DOHH2 (cell line): ENCODE measurements around the gene DHX40.

ENCODE experiments used
- H3F3A ChIP-seq: fragments of 200-600 bp; sonication (generic), shearing (Covaris generic); 2 replicates; pipeline ENCODE4 v1.6.0; 2016; ENCODE audit warnings: antibody characterized with exemption, mild to moderate bottlenecking; ENCODE audit not compliant: control insufficient read depth, insufficient read depth
- H3K27ac ChIP-seq: fragments of 200-600 bp; sonication (generic); 2 replicates; pipeline ENCODE4 v1.5.1; 2014; ENCODE audit warnings: low read depth, mild to moderate bottlenecking, low read length, moderate library complexity
- H3K27me3 ChIP-seq: fragments of 200-600 bp; sonication (generic); 2 replicates; pipeline ENCODE4 v1.6.1; 2014; ENCODE audit warnings: mild to moderate bottlenecking, low read length, mixed read lengths; ENCODE audit not compliant: control insufficient read depth
- H3K36me3 ChIP-seq: fragments of 200-600 bp; sonication (generic); 2 replicates; pipeline ENCODE4 v1.6.1; 2014; ENCODE audit warnings: mild to moderate bottlenecking, low read length, moderate library complexity, mixed read lengths; ENCODE audit not compliant: control insufficient read depth
- H3K4me1 ChIP-seq: fragments of 200-600 bp; sonication (generic); 2 replicates; pipeline ENCODE4 v1.6.1; 2014; ENCODE audit warnings: mild to moderate bottlenecking, low read length, mixed read lengths; ENCODE audit not compliant: control insufficient read depth
- H3K4me2 ChIP-seq: fragments of 200-600 bp; sonication (generic); 2 replicates; pipeline ENCODE4 v1.6.0; 2014; ENCODE audit warnings: mild to moderate bottlenecking, low read length, moderate library complexity
- H3K4me3 ChIP-seq: fragments of 200-600 bp; sonication (generic); 2 replicates; pipeline ENCODE4 v1.5.1; 2014; ENCODE audit warnings: mild to moderate bottlenecking, low read length, mixed read lengths
- H3K79me2 ChIP-seq: fragments of 200-600 bp; sonication (generic); 2 replicates; pipeline ENCODE4 v1.6.1; 2014; ENCODE audit warnings: mild to moderate bottlenecking, low read length, mixed read lengths; ENCODE audit not compliant: control insufficient read depth
- H3K9me2 ChIP-seq: fragments of 200-600 bp; sonication (generic); replicated peaks from 2 replicates; pipeline ENCODE4 v1.6.1; 2014; ENCODE audit warnings: mild to moderate bottlenecking, low read length, mixed read lengths; ENCODE audit not compliant: control insufficient read depth
- H3K9me3 ChIP-seq: fragments of 200-600 bp; sonication (generic); 2 replicates; pipeline ENCODE4 v1.6.1; 2014; ENCODE audit warnings: antibody characterized with exemption, low read length, mixed read lengths; ENCODE audit not compliant: control insufficient read depth, insufficient read depth
- H4K20me1 ChIP-seq: fragments of 200-600 bp; sonication (generic); 2 replicates; pipeline ENCODE4 v1.6.0; 2014; ENCODE audit warnings: low read depth, mild to moderate bottlenecking, antibody characterized with exemption, low read length, moderate library complexity; ENCODE audit not compliant: control insufficient read depth, insufficient read depth
- CTCF ChIP-seq: fragments of 200-600 bp; sonication (generic); IDR thresholded peaks from one replicate; pipeline ENCODE4 v1.5.1; 2014; ENCODE audit warnings: antibody characterized with exemption, mild to moderate bottlenecking, low read depth, low read length; ENCODE audit not compliant: poor library complexity, severe bottlenecking
- EZH2phosphoT487 ChIP-seq: fragments of 200-600 bp; sonication (generic); IDR thresholded peaks from 2 replicates; pipeline ENCODE4 v1.6.1; 2017; ENCODE audit warnings: borderline replicate concordance, mild to moderate bottlenecking, antibody characterized with exemption, low read length, moderate library complexity, mixed read lengths

Gene DHX40

GRCh38 chr17:59633658-59634359, 68.4 kb downstream of the DHX40 start:
- peaks cover 21% of the 10 kb centered on the region for H4K20me1 ChIP-seq
- no peaks in the 10 kb centered on the region for H3K9me2 ChIP-seq

GRCh38 chr17:59634632-59635541, 69.5 kb downstream of the DHX40 start:
- H3K9me3 ChIP-seq: no peaks in the 10 kb centered on the region
- no peak overlapping the region for H3K4me2 ChIP-seq
- no peak overlapping the region for H3K27ac ChIP-seq
- H3K9me2 ChIP-seq: no peaks in the 10 kb centered on the region
- no peak for TF ChIP-seq EZH2phosphoT487
- TF ChIP-seq CTCF: no peak
- peaks cover 92% of the 10 kb centered on the region for H3K4me1 ChIP-seq
- H3K36me3 ChIP-seq: peaks cover 44% of the 10 kb centered on the region
- H3F3A ChIP-seq: peaks cover 17% of the 10 kb centered on the region
- peaks cover 14% of the 10 kb centered on the region; the same call in 1 of the 2 replicates for H4K20me1 ChIP-seq
- H3K4me3 ChIP-seq: no peak overlapping the region
- H3K27me3 ChIP-seq: no peaks in the 10 kb centered on the region
- peaks cover 98% of the 10 kb centered on the region for H3K79me2 ChIP-seq

More at GRCh38 chr17:59633658-59634359, 68.4 kb downstream of the DHX40 start:
- Histone ChIP-seq H3K4me3 (no peak overlapping the region), H3K4me1 (peaks cover 86% of the 10 kb centered on the region), H3K27ac (peak overlapping the region; percentile 10; the same call in 1 of the 2 replicates), H3F3A (peaks cover 11% of the 10 kb centered on the region), H3K4me2 (peak overlapping the region; percentile 35), H3K9me3 (no peaks in the 10 kb centered on the region), H3K27me3 (no peaks in the 10 kb centered on the region), H3K79me2 (peaks cover 98% of the 10 kb centered on the region), H3K36me3 (peaks cover 53% of the 10 kb centered on the region)
- no peak for TF ChIP-seq CTCF
- no peak for TF ChIP-seq EZH2phosphoT487

- H3K4me1 ChIP-seq: peaks cover 93% of the 10 kb centered on the region
- H3K4me3 ChIP-seq: no peak overlapping the region
- peak overlapping the region; percentile 22 for H3K4me2 ChIP-seq
- H3K79me2 ChIP-seq: peaks cover 95% of the 10 kb centered on the region
- H3K27me3 ChIP-seq: no peaks in the 10 kb centered on the region
- H3F3A ChIP-seq: peaks cover 30% of the 10 kb centered on the region
- H3K9me2 ChIP-seq: no peaks in the 10 kb centered on the region
- H4K20me1 ChIP-seq: 0 out of 2 replicates have a peak, but pooled peaks cover 3% of the 10 kb centered on the region
- H3K27ac ChIP-seq: peak overlapping the region; percentile 93
- H3K36me3 ChIP-seq: peaks cover 25% of the 10 kb centered on the region
- no peaks in the 10 kb centered on the region for H3K9me3 ChIP-seq
- TF ChIP-seq EZH2phosphoT487 (no peak), CTCF (no peak)
Measured at GRCh38 chr17:59637611-59638310, 72.4 kb downstream of the DHX40 start.
